Cardiac fibroblast (primary cell): ENCODE data around the gene ARHGEF39.

Experiments
- DNase-seq, 2 donors: peaks; one replicate each; pipeline versions ENCODE4 v3.0.0 to v3.0.0-alpha.2; 2010; ENCODE audit warnings: low read depth in 2 of 2
- H3K4me3 ChIP-seq, 2 donors: replicated peaks in 1 of 2; 1 replicate in 1 of 2; 2 replicates in 1 of 2; pipeline ENCODE4 v1.5.1; 2011; ENCODE audit warnings: low read depth in 2 of 2, low read length in 2 of 2, mild to moderate bottlenecking in 2 of 2, moderate library complexity in 1 of 2
- CTCF ChIP-seq: IDR thresholded peaks from one replicate; pipeline ENCODE4 v1.5.1; 2011; ENCODE audit warnings: low read depth, mild to moderate bottlenecking, low read length, inconsistent platforms

Gene ARHGEF39

GRCh38 chr9:35691334-35691650, 26.3 kb upstream of the ARHGEF39 start:
- DNase-seq = no peak
- H3K4me3 ChIP-seq = peak overlapping the region; percentile 73 to 77
- no peak for TF ChIP-seq CTCF

GRCh38 chr9:35690614-35691333, 25.8 kb upstream of the ARHGEF39 start:
- TF ChIP-seq CTCF = no peak
- peak; percentile 75 to 84 for DNase-seq
- H3K4me3 ChIP-seq = peak overlapping the region; percentile 73 to 77

GRCh38 chr9:35690294-35690613, 25.3 kb upstream of the ARHGEF39 start:
- H3K4me3 ChIP-seq = peak overlapping the region; percentile 73 to 77
- no peak for TF ChIP-seq CTCF
- DNase-seq = peak; percentile 61 to 71

- DNase-seq = peak; percentile 84 to 90
- TF ChIP-seq CTCF = no peak
- H3K4me3 ChIP-seq = peak within 1 kb of the TSS; percentile 73 to 77
Observed at GRCh38 chr9:35689542-35690293, 24.7 kb upstream of the ARHGEF39 start, which contains the start of gene TPM2. TSS of gene TPM2 (minus strand) at chr9:35689925. CDS start at chr9:35689817, 108 bp downstream.

GRCh38 chr9:35688558-35689541, 23.9 kb upstream of the ARHGEF39 start:
- DNase-seq = peak; percentile 72 to 82
- TF ChIP-seq CTCF = no peak
- H3K4me3 ChIP-seq = peak overlapping the region; percentile 73 to 77

GRCh38 chr9:35687972-35688557, 23.1 kb upstream of the ARHGEF39 start:
- no peak for DNase-seq
- no peak for TF ChIP-seq CTCF
- peak overlapping the region; percentile 73 to 77 for H3K4me3 ChIP-seq
